ENCODE measurements around the gene EIF3B. TPM values are rescaled to one million over a fixed set of nuclear protein-coding genes. Genes with fewer than 3 reads are reported as not detected.

The EIF3B gene
- total RNA-seq, 1 donor from 2014 or later, result 213 TPM

DNA sequence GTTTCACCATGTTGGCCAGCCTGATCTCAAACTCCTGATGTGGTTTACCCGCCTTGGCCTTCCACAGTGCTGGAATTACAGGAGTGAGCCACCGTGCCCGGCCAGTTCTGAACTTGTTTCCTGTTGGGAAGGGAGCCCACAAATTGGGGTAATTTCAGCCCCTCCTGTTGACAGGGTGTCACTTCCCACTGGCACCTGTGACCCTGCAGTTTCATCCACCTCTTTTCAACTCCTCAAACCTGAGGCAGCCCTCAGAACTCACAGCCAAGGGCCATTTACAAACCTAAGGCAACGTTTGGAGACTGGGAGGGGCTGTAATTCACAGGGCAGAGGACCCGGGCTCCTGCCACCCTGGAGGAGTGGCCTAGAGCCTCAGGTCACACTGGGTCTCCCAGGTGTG is 26.6 kb downstream of the EIF3B start:
- H3K36me3 Mint-ChIP-seq (ENCODE audit: low read depth, unreplicated experiment), result peaks cover 22% of the 10 kb centered on the region
- Histone ChIP-seq H3K4me1 (ENCODE audit: insufficient read depth, low read length) (no peaks in the 10 kb centered on the region), H3K4me2 (ENCODE audit: low read length) (no peak overlapping the region), H3K79me2 (ENCODE audit: insufficient read depth, low read length) (peaks cover 28% of the 10 kb centered on the region), H4K20me1 (ENCODE audit: insufficient read depth, low read length) (peaks cover 62% of the 10 kb centered on the region), H3K4me3 (ENCODE audit: insufficient read depth, low read depth, low read length) (no peak overlapping the region), H3K27ac (ENCODE audit: low read depth, low read length) (no peak overlapping the region), H3K9me3 (ENCODE audit: insufficient read depth, low read depth, low read length) (no peaks in the 10 kb centered on the region), H2AFZ (ENCODE audit: low read depth, low read length) (no peak overlapping the region), H3K9ac (ENCODE audit: low read length) (no peak overlapping the region), H3K36me3 (ENCODE audit: insufficient read depth, low read length) (peaks cover 28% of the 10 kb centered on the region), H3K27me3 (ENCODE audit: insufficient read depth, low read length) (no peaks in the 10 kb centered on the region)
- no peaks in the 10 kb centered on the region for H3K9me3 Mint-ChIP-seq (ENCODE audit: unreplicated experiment)
- TF ChIP-seq, protein P1, sequence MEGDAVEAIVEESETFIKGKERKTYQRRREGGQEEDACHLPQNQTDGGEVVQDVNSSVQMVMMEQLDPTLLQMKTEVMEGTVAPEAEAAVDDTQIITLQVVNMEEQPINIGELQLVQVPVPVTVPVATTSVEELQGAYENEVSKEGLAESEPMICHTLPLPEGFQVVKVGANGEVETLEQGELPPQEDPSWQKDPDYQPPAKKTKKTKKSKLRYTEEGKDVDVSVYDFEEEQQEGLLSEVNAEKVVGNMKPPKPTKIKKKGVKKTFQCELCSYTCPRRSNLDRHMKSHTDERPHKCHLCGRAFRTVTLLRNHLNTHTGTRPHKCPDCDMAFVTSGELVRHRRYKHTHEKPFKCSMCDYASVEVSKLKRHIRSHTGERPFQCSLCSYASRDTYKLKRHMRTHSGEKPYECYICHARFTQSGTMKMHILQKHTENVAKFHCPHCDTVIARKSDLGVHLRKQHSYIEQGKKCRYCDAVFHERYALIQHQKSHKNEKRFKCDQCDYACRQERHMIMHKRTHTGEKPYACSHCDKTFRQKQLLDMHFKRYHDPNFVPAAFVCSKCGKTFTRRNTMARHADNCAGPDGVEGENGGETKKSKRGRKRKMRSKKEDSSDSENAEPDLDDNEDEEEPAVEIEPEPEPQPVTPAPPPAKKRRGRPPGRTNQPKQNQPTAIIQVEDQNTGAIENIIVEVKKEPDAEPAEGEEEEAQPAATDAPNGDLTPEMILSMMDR (IDR thresholded peaks at IDR 0.05; ENCODE audit: insufficient read depth, low read depth, low read length), result no peak
- TF ChIP-seq EZH2 (IDR thresholded peaks at IDR 0.05; ENCODE audit: insufficient read depth, low read length), result no peak
- no peak overlapping the region for H3K27ac Mint-ChIP-seq (ENCODE audit: unreplicated experiment)
- FAIRE-seq (no peak), DNase-seq (ENCODE audit: low read depth) (no peak)
- H3K4me3 Mint-ChIP-seq (ENCODE audit: unreplicated experiment), result no peak overlapping the region
- no peaks in the 10 kb centered on the region for H3K4me1 Mint-ChIP-seq (ENCODE audit: low read depth, unreplicated experiment)
- H3K27me3 Mint-ChIP-seq (ENCODE audit: low read depth, unreplicated experiment), result no peaks in the 10 kb centered on the region

DNA sequence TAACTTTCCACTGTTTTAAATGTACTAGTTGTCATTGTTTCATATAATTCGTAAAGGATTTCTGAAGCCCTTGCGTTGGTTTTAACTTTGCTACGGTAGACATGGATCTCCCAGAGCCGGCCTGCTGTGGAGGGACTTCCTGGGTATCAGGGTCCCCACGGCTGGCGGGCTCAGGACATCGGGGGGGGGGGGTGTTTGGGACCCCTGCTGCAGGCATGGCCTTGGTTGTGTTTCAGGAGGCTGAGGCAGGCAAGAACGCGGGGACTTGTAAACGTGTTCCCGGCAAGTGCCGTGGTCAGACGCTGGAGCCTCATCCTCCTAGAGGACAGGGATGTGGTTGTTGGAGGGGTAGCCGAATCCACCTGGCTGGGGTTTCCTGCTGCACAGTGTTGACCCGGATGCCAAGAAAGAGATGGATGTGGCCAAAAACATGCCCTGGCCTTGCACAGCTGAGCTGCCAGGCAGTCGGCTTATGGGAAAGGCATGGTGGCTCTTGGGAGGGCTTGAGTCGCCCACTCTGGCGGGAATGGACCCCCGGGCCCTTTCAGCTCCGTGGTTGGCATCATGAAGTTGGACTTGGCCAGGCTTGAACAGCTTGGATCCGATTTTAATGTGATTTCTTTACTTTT is 27.4 kb downstream of the EIF3B start:
- no peaks in the 10 kb centered on the region for H3K4me1 ChIP-seq (ENCODE audit: insufficient read depth, low read length)
- Mint-ChIP-seq H3K4me1 (ENCODE audit: low read depth, unreplicated experiment) (no peaks in the 10 kb centered on the region), H3K4me3 (ENCODE audit: unreplicated experiment) (no peak overlapping the region), H3K27me3 (ENCODE audit: low read depth, unreplicated experiment) (no peaks in the 10 kb centered on the region), H3K36me3 (ENCODE audit: low read depth, unreplicated experiment) (peaks cover 20% of the 10 kb centered on the region), H3K9me3 (ENCODE audit: unreplicated experiment) (no peaks in the 10 kb centered on the region), H3K27ac (ENCODE audit: unreplicated experiment) (no peak overlapping the region)
- no peak overlapping the region for H2AFZ ChIP-seq (ENCODE audit: low read depth, low read length)
- peaks cover 20% of the 10 kb centered on the region for H3K79me2 ChIP-seq (ENCODE audit: insufficient read depth, low read length)
- no peak overlapping the region for H3K27ac ChIP-seq (ENCODE audit: low read depth, low read length)
- FAIRE-seq (no peak), DNase-seq (ENCODE audit: low read depth) (no peak)
- no peak overlapping the region for H3K4me3 ChIP-seq (ENCODE audit: insufficient read depth, low read depth, low read length)
- no peaks in the 10 kb centered on the region for H3K27me3 ChIP-seq (ENCODE audit: insufficient read depth, low read length)
- no peak overlapping the region for H3K9ac ChIP-seq (ENCODE audit: low read length)
- peaks cover 21% of the 10 kb centered on the region for H3K36me3 ChIP-seq (ENCODE audit: insufficient read depth, low read length)
- H3K4me2 ChIP-seq (ENCODE audit: low read length), result no peak overlapping the region
- H4K20me1 ChIP-seq (ENCODE audit: insufficient read depth, low read length), result peaks cover 54% of the 10 kb centered on the region
- no peaks in the 10 kb centered on the region for H3K9me3 ChIP-seq (ENCODE audit: insufficient read depth, low read depth, low read length)
- TF ChIP-seq, protein P1 (IDR thresholded peaks at IDR 0.05; ENCODE audit: insufficient read depth, low read depth, low read length), result no peak
- no peak for TF ChIP-seq EZH2 (IDR thresholded peaks at IDR 0.05; ENCODE audit: insufficient read depth, low read length)

DNA sequence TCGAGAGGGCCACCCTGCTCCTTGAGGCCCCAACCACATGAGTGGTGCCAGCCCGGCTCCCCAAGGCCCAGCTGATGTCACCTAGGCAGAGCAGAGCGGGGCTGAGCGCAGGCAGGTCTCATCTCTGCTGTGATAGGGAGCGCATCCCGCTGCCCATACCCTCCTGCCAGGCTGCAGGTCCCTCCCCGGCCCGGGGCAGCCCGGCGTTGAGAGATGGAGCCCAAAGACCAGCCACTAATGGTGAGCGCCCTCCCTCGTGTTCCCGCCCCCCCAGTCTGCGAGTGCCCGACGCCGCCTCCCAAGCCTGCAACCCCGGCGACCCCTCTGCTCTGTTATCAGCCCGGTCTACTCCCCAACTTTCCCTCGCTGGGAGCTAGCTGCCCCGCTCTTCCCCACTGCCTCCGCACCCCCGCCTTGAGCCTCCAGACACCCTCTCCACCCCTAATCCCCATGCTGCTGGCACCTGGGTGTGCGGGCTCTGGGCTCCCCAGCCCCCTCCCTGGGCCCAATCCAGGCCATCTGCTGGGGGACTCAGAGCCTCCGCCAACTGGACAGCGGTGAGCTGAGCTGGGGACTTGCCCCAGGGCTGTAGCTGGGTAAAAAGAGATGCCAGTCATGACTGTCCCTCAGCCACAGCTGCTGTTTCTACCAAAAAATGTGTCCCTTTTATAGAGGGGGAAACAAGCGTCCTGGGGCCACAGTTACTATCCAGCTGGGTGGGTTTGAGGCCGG is 29.1 kb downstream of the EIF3B start:
- H3K4me1 Mint-ChIP-seq (ENCODE audit: low read depth, unreplicated experiment), result no peaks in the 10 kb centered on the region
- no peak overlapping the region for H3K9ac ChIP-seq (ENCODE audit: low read length)
- peaks cover 13% of the 10 kb centered on the region for H3K36me3 Mint-ChIP-seq (ENCODE audit: low read depth, unreplicated experiment)
- H2AFZ ChIP-seq (ENCODE audit: low read depth, low read length), result no peak overlapping the region
- no peaks in the 10 kb centered on the region for H3K9me3 ChIP-seq (ENCODE audit: insufficient read depth, low read depth, low read length)
- H3K4me1 ChIP-seq (ENCODE audit: insufficient read depth, low read length), result no peaks in the 10 kb centered on the region
- no peak overlapping the region for H3K4me3 Mint-ChIP-seq (ENCODE audit: unreplicated experiment)
- H4K20me1 ChIP-seq (ENCODE audit: insufficient read depth, low read length), result peaks cover 39% of the 10 kb centered on the region
- no peak overlapping the region for H3K4me2 ChIP-seq (ENCODE audit: low read length)
- H3K9me3 Mint-ChIP-seq (ENCODE audit: unreplicated experiment), result no peaks in the 10 kb centered on the region
- no peak for FAIRE-seq
- H3K27ac ChIP-seq (ENCODE audit: low read depth, low read length), result no peak overlapping the region
- H3K27me3 Mint-ChIP-seq (ENCODE audit: low read depth, unreplicated experiment), result no peaks in the 10 kb centered on the region
- H3K4me3 ChIP-seq (ENCODE audit: insufficient read depth, low read depth, low read length), result no peak overlapping the region
- H3K27me3 ChIP-seq (ENCODE audit: insufficient read depth, low read length), result no peaks in the 10 kb centered on the region
- peaks cover 14% of the 10 kb centered on the region for H3K36me3 ChIP-seq (ENCODE audit: insufficient read depth, low read length)
- H3K27ac Mint-ChIP-seq (ENCODE audit: unreplicated experiment), result no peak overlapping the region
- DNase-seq (ENCODE audit: low read depth), result no peak
- TF ChIP-seq, protein P1 (IDR thresholded peaks at IDR 0.05; ENCODE audit: insufficient read depth, low read depth, low read length), result no peak
- TF ChIP-seq EZH2 (IDR thresholded peaks at IDR 0.05; ENCODE audit: insufficient read depth, low read length), result no peak
- H3K79me2 ChIP-seq (ENCODE audit: insufficient read depth, low read length), result peaks cover 5% of the 10 kb centered on the region
